CD4-positive, alpha-beta T cell (primary cell): ENCODE results near the gene SOST. TPM values are rescaled to one million over a fixed set of nuclear protein-coding genes. Genes with fewer than 3 reads are reported as not detected.

Experiments
- ATAC-seq: fragments of 200-7000 bp; cut with Tn5 transposase; one replicate; pipeline ENCODE4 v1.10.0; 2022; ENCODE audit warnings: mild to moderate bottlenecking; ENCODE audit not compliant: poor library complexity
- CTCF ChIA-PET: fragments of 350-600 bp; sonication (Branson Sonifier 250); formaldehyde crosslinking; loops from one replicate; lab custom pipeline; 2021; ENCODE audit warnings: antibody characterized with exemption, inconsistent platforms; lab: Charles Lee
- POLR2A ChIA-PET: fragments of 350-600 bp; sonication (Branson Sonifier 250); formaldehyde crosslinking; loops from one replicate; lab custom pipeline; 2021; ENCODE audit warnings: antibody characterized with exemption, inconsistent platforms; lab: Charles Lee
- DNase-seq, 14 experiments: peaks; one replicate each; pipeline ENCODE4 v3.0.0-alpha.2; 2013 to 2020; ENCODE audit warnings: mixed read lengths in 2 of 14
- H3K27ac ChIP-seq, 2 donors: one replicate each; pipeline versions ENCODE4 v1.5.1 to v1.7.0; 2013; ENCODE audit warnings: low read length in 2 of 2, low read depth in 1 of 2, mild to moderate bottlenecking in 1 of 2
- H3K27me3 ChIP-seq, 2 experiments: 1 replicate in 1 of 2; 2 replicates in 1 of 2; pipeline versions ENCODE4 v1.6.1 to v1.7.0; 2013; ENCODE audit warnings: low read length in 2 of 2, control low read depth in 1 of 2, mild to moderate bottlenecking in 1 of 2, moderate library complexity in 1 of 2; ENCODE audit not compliant: insufficient read depth in 2 of 2, control insufficient read depth in 1 of 2
- H3K36me3 ChIP-seq: one replicate; pipeline ENCODE4 v1.6.1; 2013; ENCODE audit warnings: low read length, control low read depth; ENCODE audit not compliant: insufficient read depth
- H3K4me1 ChIP-seq: one replicate; pipeline ENCODE4 v1.6.1; 2013; ENCODE audit warnings: low read length, control low read depth; ENCODE audit not compliant: insufficient read depth
- H3K4me3 ChIP-seq: one replicate; pipeline ENCODE4 v1.5.1; 2013; ENCODE audit warnings: mild to moderate bottlenecking, low read length, moderate library complexity
- H3K9me3 ChIP-seq, 2 experiments: 1 replicate in 1 of 2; 2 replicates in 1 of 2; pipeline versions ENCODE4 v1.6.1 to v1.7.0; 2013; ENCODE audit warnings: low read length in 2 of 2, mild to moderate bottlenecking in 2 of 2, control low read depth in 1 of 2, moderate library complexity in 1 of 2; ENCODE audit not compliant: control insufficient read depth in 1 of 2, insufficient read depth in 1 of 2
- H3K27ac Mint-ChIP-seq: one replicate; pipeline ENCODE4 v1.8.0; 2020; ENCODE audit warnings: mixed read lengths
- H3K27me3 Mint-ChIP-seq: one replicate; pipeline ENCODE4 v1.8.0; 2021; ENCODE audit warnings: mixed read lengths
- H3K36me3 Mint-ChIP-seq: one replicate; pipeline ENCODE4 v1.8.0; 2021; ENCODE audit warnings: low read depth, mixed read lengths
- H3K4me1 Mint-ChIP-seq: one replicate; pipeline ENCODE4 v1.8.0; 2021; ENCODE audit warnings: low read depth, mixed read lengths
- H3K4me3 Mint-ChIP-seq: one replicate; pipeline ENCODE4 v1.8.0; 2020; ENCODE audit warnings: mild to moderate bottlenecking, mixed read lengths
- H3K9me3 Mint-ChIP-seq: one replicate; pipeline ENCODE4 v1.8.0; 2020; ENCODE audit warnings: mixed read lengths
- CTCF ChIP-seq: fragments of 200-600 bp; IDR thresholded peaks from one replicate; pipeline ENCODE4 v1.8.0; 2022; ENCODE audit warnings: antibody characterized with exemption, mild to moderate bottlenecking
- intact Hi-C, 2 experiments: fragments of 100-400 bp; cut with DNase I in 1 of 2; cut with micrococcal nuclease in 1 of 2; formaldehyde crosslinking; loops; one replicate each; pipeline versions ENCODE4 v1.15.1 to v1.9.0; 2023 to 2025; cut with DNase I, micrococcal nuclease
- total RNA-seq, 174 experiments: library from RNA in 2 of 174; stranded (reverse) in 2 of 174; gene quantifications; one replicate each; pipeline ENCODE4 v1.2.3 and lab custom pipeline; 2021 to 2026

The SOST gene
- total RNA-seq, 2 experiments from 2014 or later = not detected

GRCh38 chr17:43734376-43734775 is 24.2 kb downstream of the SOST start:
- intact Hi-C loops = no loop called here
- POLR2A ChIA-PET = no interaction called here
- no peak for ATAC-seq

GRCh38 chr17:43733956-43734355 is 24.6 kb downstream of the SOST start:
- H3K4me1 ChIP-seq = no peaks in the 10 kb centered on the region
- H3K9me3 ChIP-seq = no peaks in the 10 kb centered on the region
- H3K27me3 ChIP-seq = peaks cover 0 to 4% of the 10 kb centered on the region in 2 experiments
- H3K4me3 Mint-ChIP-seq = no peak overlapping the region
- H3K36me3 Mint-ChIP-seq = no peaks in the 10 kb centered on the region
- no peaks in the 10 kb centered on the region for H3K36me3 ChIP-seq
- no peaks in the 10 kb centered on the region for H3K4me1 Mint-ChIP-seq
- POLR2A ChIA-PET = no interaction called here
- no peak for DNase-seq
- no peak overlapping the region for H3K4me3 ChIP-seq
- H3K27ac Mint-ChIP-seq = no peak overlapping the region
- no peak for ATAC-seq
- intact Hi-C loops = no loop called here
- H3K9me3 Mint-ChIP-seq = no peaks in the 10 kb centered on the region
- no peak overlapping the region for H3K27ac ChIP-seq
- TF ChIP-seq CTCF = no peak
- CTCF ChIA-PET = no interaction called here
- peaks cover 22% of the 10 kb centered on the region for H3K27me3 Mint-ChIP-seq

More at GRCh38 chr17:43734376-43734775, 24.2 kb downstream of the SOST start:
- Mint-ChIP-seq H3K27me3 (peaks cover 23% of the 10 kb centered on the region), H3K9me3 (no peaks in the 10 kb centered on the region), H3K4me3 (no peak overlapping the region), H3K36me3 (no peaks in the 10 kb centered on the region), H3K27ac (no peak overlapping the region), H3K4me1 (no peaks in the 10 kb centered on the region)
- TF ChIP-seq CTCF = no peak
- H3K36me3 ChIP-seq = no peaks in the 10 kb centered on the region
- no peak overlapping the region for H3K27ac ChIP-seq
- H3K4me1 ChIP-seq = no peaks in the 10 kb centered on the region
- H3K9me3 ChIP-seq = no peaks in the 10 kb centered on the region
- H3K4me3 ChIP-seq = no peak overlapping the region
- CTCF ChIA-PET = no interaction called here
- DNase-seq = no peak
- H3K27me3 ChIP-seq = peaks cover 0 to 4% of the 10 kb centered on the region in 2 experiments

- ATAC-seq = no peak
Measured at GRCh38 chr17:43732958-43733357, 25.6 kb downstream of the SOST start.

More at GRCh38 chr17:43732958-43733357, 25.6 kb downstream of the SOST start:
- Histone ChIP-seq H3K4me3 (no peak overlapping the region), H3K27ac (no peak overlapping the region), H3K36me3 (no peaks in the 10 kb centered on the region), H3K4me1 (no peaks in the 10 kb centered on the region), H3K9me3 (no peaks in the 10 kb centered on the region), H3K27me3 (peaks cover 0 to 4% of the 10 kb centered on the region in 2 experiments)
- no peak for DNase-seq
- TF ChIP-seq CTCF = no peak
- H3K4me3 Mint-ChIP-seq = no peak overlapping the region
- no peaks in the 10 kb centered on the region for H3K36me3 Mint-ChIP-seq
- no peaks in the 10 kb centered on the region for H3K4me1 Mint-ChIP-seq
- H3K27ac Mint-ChIP-seq = no peak overlapping the region
- intact Hi-C loops = no loop called here
- no peaks in the 10 kb centered on the region for H3K9me3 Mint-ChIP-seq
- ChIA-PET CTCF (no interaction called here), POLR2A (interaction anchor here (1.0 kb wide), 1 partner anchor 18 kb away, joined by 4 read pairs; no protein-coding TSS in a partner anchor)
- peaks cover 19% of the 10 kb centered on the region for H3K27me3 Mint-ChIP-seq
